Activated CD4-positive, alpha-beta T cell treated with anti-CD3 and anti-CD28 coated beads for 36 hours (primary cell): ENCODE results near the gene LUZP1. TPM values are rescaled to one million over a fixed set of nuclear protein-coding genes. Genes with fewer than 3 reads are reported as not detected.

ENCODE experiments used
- ATAC-seq: fragments of 200-7000 bp; cut with Tn5 transposase; one replicate; pipeline ENCODE4 v1.10.0; 2021; ENCODE audit warnings: mild to moderate bottlenecking, moderate library complexity
- CTCF ChIA-PET: fragments of 350-600 bp; sonication (Branson Sonifier 250); formaldehyde crosslinking; loops from one replicate; lab custom pipeline; 2021; ENCODE audit warnings: antibody characterized with exemption; lab: Charles Lee
- POLR2A ChIA-PET: fragments of 350-600 bp; sonication (Branson Sonifier 250); formaldehyde crosslinking; loops from one replicate; lab custom pipeline; 2021; ENCODE audit warnings: antibody characterized with exemption, inconsistent platforms; lab: Charles Lee
- DNase-seq: peaks from one replicate; pipeline ENCODE4 v3.0.0-alpha.2; 2020
- H3K27ac Mint-ChIP-seq: one replicate; pipeline ENCODE4 v1.8.0; 2021; ENCODE audit warnings: mixed read lengths
- H3K27me3 Mint-ChIP-seq: one replicate; pipeline ENCODE4 v1.8.0; 2021; ENCODE audit warnings: mixed read lengths
- H3K36me3 Mint-ChIP-seq: one replicate; pipeline ENCODE4 v1.8.0; 2021; ENCODE audit warnings: low read depth, mixed read lengths
- H3K4me1 Mint-ChIP-seq: one replicate; pipeline ENCODE4 v1.8.0; 2021; ENCODE audit warnings: mixed read lengths
- H3K4me3 Mint-ChIP-seq: one replicate; pipeline ENCODE4 v1.8.0; 2021; ENCODE audit warnings: mild to moderate bottlenecking, moderate library complexity, mixed read lengths
- H3K9me3 Mint-ChIP-seq: one replicate; pipeline ENCODE4 v1.8.0; 2021; ENCODE audit warnings: low read depth, mixed read lengths
- intact Hi-C, 2 experiments: fragments of 100-400 bp; cut with DNase I in 1 of 2; cut with micrococcal nuclease in 1 of 2; formaldehyde crosslinking; loops; one replicate each; pipeline versions ENCODE4 v1.14.2 to v1.15.1; 2022 to 2024; cut with DNase I, micrococcal nuclease
- total RNA-seq, 2 experiments: library from RNA; stranded (reverse); gene quantifications; one replicate each; pipeline ENCODE4 v1.2.3, GENCODE V29; 2021

Gene LUZP1
- total RNA-seq, 2 experiments from 2014 or later = 13.2 to 13.6 TPM

- H3K4me3 Mint-ChIP-seq = no peak overlapping the region
- no peaks in the 10 kb centered on the region for H3K9me3 Mint-ChIP-seq
- no peaks in the 10 kb centered on the region for H3K36me3 Mint-ChIP-seq
- no peak for ATAC-seq
- no peaks in the 10 kb centered on the region for H3K27me3 Mint-ChIP-seq
- no peak overlapping the region for H3K27ac Mint-ChIP-seq
- no peak for DNase-seq
- intact Hi-C loops = no loop called here
- peaks cover 4% of the 10 kb centered on the region for H3K4me1 Mint-ChIP-seq
- POLR2A ChIA-PET = no interaction called here
- CTCF ChIA-PET = interaction anchor here (1.0 to 12.0 kb wide), 2 partner anchors 69 to 91 kb away, joined by 3 to 547 read pairs; no protein-coding TSS in a partner anchor
These were observed 19.8 kb upstream of the LUZP1 start for GRCh38 chr1:23188434-23188884.

DNA sequence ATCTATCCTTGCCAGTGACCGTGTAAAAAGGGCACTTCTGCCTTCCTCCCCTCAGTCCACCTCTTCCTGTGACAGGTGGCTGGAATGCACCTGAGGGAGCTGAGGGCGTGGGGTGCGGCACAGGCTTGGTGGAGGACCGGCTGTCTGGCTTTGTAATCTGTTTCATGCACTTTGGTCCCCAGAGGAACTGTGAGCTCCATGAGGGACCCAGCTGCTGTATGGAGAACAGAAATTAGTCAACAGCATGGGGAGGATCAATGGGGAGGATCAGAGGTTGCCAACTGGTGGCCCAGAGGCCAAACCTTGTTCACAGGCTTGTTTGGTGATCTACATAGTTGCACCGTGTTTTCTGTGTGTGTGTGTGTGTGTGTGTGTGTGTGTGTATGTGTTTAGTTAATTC lies 19.0 kb upstream of the LUZP1 start:
- Mint-ChIP-seq H3K4me3 (no peak overlapping the region), H3K27ac (no peak overlapping the region), H3K27me3 (no peaks in the 10 kb centered on the region), H3K4me1 (peaks cover 4% of the 10 kb centered on the region), H3K9me3 (no peaks in the 10 kb centered on the region), H3K36me3 (no peaks in the 10 kb centered on the region)
- intact Hi-C loops = no loop called here
- no peak for DNase-seq
- no peak for ATAC-seq
- ChIA-PET CTCF (interaction anchor here (1.0 to 12.0 kb wide), 3 partner anchors 11 to 90 kb away, joined by 3 to 547 read pairs (median 3); no protein-coding TSS in a partner anchor), POLR2A (no interaction called here)

DNA sequence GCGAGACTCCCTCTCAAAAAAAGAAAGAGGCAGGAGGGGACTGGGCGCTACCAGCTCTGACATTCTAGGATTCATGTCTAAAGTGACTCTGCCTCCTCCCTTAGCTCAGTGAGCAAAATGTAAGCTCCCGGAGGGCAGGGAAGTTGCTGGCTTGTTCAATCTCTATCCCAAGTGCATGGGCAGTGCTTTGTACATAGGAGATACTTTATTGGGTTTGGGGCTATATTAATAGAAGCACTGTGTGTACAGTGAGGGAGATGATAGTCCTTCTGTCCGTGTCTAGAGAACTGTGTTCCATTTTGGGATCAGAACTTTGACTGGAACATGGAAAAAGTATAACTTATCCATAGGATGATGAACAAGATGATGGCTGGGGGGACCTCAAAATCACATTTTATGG lies 16.7 kb upstream of the LUZP1 start:
- H3K27me3 Mint-ChIP-seq = no peaks in the 10 kb centered on the region
- H3K27ac Mint-ChIP-seq = no peak overlapping the region
- ChIA-PET CTCF (interaction anchor here (0.6 to 12.0 kb wide), 41 partner anchors 7 to 669 kb away, joined by 3 to 547 read pairs (median 5); partner anchors contain the start of genes KDM1A and LUZP1), POLR2A (interaction anchor here (1.6 kb wide), 1 partner anchor 83 kb away, joined by 5 read pairs; no protein-coding TSS in a partner anchor)
- peaks cover 4% of the 10 kb centered on the region for H3K4me1 Mint-ChIP-seq
- DNase-seq (no peak), ATAC-seq (no peak)
- intact Hi-C loops = loop anchor here in 1 of 2 experiments (2.0 kb wide), 1 partner anchor 209 kb away; no protein-coding TSS in a partner anchor
- H3K9me3 Mint-ChIP-seq = no peaks in the 10 kb centered on the region
- H3K4me3 Mint-ChIP-seq = no peak overlapping the region
- H3K36me3 Mint-ChIP-seq = no peaks in the 10 kb centered on the region

DNA sequence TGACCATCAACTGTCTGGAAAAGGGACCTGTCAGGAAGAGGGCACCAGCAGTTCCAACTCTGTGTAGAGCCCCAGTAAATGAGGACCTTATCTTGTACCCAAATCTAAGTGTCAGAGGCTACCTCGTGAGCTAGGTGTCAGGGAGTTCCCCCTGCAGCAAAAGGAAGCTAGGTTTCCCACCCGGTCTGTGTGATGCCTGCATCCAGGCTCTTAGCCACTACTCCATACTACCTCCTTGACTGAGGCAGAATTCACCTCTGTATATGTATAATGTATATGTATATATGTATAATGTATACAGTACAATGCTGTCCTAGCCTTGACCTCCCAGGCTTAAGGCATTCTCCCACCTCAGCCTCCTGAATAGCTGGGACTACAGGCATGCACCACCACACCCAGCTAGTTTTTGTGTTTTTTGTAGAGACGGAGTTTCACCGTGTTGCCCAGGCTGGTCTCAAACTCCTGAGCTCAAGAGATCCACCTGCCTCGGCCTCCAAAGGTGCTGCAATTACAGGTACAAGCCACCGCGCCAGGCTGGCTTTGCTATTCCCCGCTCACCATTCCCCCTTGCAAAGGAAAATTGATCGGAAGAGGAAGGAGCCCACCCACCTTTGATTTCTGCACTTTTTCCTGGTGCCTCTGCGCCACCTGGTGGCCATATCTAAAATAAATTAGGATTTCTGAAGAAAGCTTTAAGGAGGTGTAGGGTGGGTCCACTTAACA lies 15.7 kb upstream of the LUZP1 start:
- Mint-ChIP-seq H3K4me3 (peak overlapping the region; percentile 49), H3K27ac (no peak overlapping the region), H3K9me3 (no peaks in the 10 kb centered on the region), H3K4me1 (peaks cover 4% of the 10 kb centered on the region), H3K36me3 (no peaks in the 10 kb centered on the region), H3K27me3 (no peaks in the 10 kb centered on the region)
- DNase-seq (peak; percentile 46), ATAC-seq (peak; percentile 44)
- intact Hi-C loops = loop anchor here (1.0 to 2.0 kb wide), 3 partner anchors 86 to 208 kb away; no protein-coding TSS in a partner anchor
- POLR2A ChIA-PET = interaction anchor here (0.5 to 1.6 kb wide), 5 partner anchors 36 to 501 kb away, joined by 3 to 5 read pairs (median 3); no protein-coding TSS in a partner anchor
- CTCF ChIA-PET = interaction anchor here (0.5 to 12.0 kb wide), 60 partner anchors 8 to 668 kb away, joined by 3 to 547 read pairs (median 5); partner anchors contain the start of genes KDM1A and LUZP1

DNA sequence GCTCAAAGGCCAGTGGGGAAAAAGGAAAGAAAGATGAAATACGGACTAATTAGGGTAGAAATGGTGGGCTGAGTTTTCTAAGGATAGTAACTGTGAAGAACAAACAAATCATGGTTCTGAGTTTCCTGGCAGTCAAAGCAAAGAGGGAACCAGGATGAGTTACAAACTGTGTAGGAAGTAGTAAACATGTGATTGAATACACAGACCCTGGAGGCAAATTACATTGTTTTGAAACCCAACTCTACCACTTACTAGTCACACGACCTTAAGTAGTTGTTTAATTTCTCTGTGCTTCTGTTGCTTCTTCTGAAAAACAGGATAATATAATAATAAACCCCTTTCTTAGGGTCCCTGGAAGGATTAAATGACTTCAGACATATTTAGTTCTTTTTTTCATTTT lies 11.2 kb upstream of the LUZP1 start:
- H3K27ac Mint-ChIP-seq = no peak overlapping the region
- intact Hi-C loops = no loop called here
- no peak overlapping the region for H3K4me3 Mint-ChIP-seq
- H3K27me3 Mint-ChIP-seq = peaks cover 19% of the 10 kb centered on the region
- H3K4me1 Mint-ChIP-seq = peaks cover 9% of the 10 kb centered on the region
- H3K36me3 Mint-ChIP-seq = no peaks in the 10 kb centered on the region
- no peak for DNase-seq
- ChIA-PET POLR2A (no interaction called here), CTCF (interaction anchor here (0.5 to 12.0 kb wide), 4 partner anchors 12 to 714 kb away, joined by 3 to 547 read pairs (median 30); no protein-coding TSS in a partner anchor)
- no peaks in the 10 kb centered on the region for H3K9me3 Mint-ChIP-seq
- no peak for ATAC-seq

DNA sequence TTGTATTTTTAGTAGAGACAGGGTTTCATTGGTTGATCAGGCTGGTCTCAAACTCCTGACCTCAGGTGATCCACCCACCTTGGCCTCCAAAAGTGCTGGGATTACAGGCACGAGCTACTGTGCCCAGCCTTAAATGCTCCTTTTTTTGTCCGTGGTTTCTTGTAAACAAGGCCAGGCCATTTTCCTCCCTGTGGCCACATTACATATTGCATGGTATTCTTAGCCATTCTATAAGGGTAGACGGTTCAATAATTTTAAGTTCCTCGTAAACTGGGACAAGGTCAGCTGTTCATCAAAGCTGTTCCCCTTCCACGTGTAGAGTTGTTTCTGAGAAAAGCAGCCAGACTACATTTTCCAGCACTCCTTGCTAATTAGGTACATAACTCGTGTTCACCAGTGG lies 10.3 kb upstream of the LUZP1 start:
- CTCF ChIA-PET = interaction anchor here (0.6 to 7.2 kb wide), 5 partner anchors 13 to 1163 kb away, joined by 3 to 55 read pairs (median 3); no protein-coding TSS in a partner anchor
- no peak for ATAC-seq

DNA sequence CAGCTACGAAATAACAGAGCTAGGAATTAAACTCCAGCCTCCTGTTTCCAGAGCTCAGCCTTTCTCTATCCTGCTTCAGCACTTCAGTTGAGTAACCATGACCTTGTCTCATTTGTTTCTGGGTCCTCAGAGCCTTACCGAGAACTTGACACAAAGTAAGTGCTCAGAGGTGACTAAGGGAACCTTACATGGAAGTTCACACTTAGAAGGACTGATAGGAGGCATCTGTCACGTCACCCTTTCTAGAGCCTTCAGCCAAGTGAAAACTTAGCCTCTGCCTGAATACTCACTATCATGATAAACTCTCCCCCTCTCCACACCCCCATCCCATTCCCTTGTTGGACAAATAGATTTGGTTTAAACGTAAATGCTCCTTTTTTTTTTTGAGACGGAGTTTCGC lies 9.8 kb upstream of the LUZP1 start:
- H3K27ac Mint-ChIP-seq = no peak overlapping the region
- intact Hi-C loops = no loop called here
- H3K27me3 Mint-ChIP-seq = peaks cover 19% of the 10 kb centered on the region
- ChIA-PET POLR2A (interaction anchor here (0.6 to 1.0 kb wide), 2 partner anchors 46 to 80 kb away, joined by 3 to 5 read pairs; no protein-coding TSS in a partner anchor), CTCF (interaction anchor here (0.7 to 7.2 kb wide), 4 partner anchors 16 to 132 kb away, joined by 3 to 55 read pairs (median 5); no protein-coding TSS in a partner anchor)
- ATAC-seq (no peak), DNase-seq (no peak)
- peaks cover 12% of the 10 kb centered on the region for H3K4me1 Mint-ChIP-seq
- H3K4me3 Mint-ChIP-seq = no peak overlapping the region
- peaks cover 2% of the 10 kb centered on the region for H3K9me3 Mint-ChIP-seq
- no peaks in the 10 kb centered on the region for H3K36me3 Mint-ChIP-seq

More for the DNA sequence above, 10.3 kb upstream of the LUZP1 start:
- Mint-ChIP-seq H3K36me3 (no peaks in the 10 kb centered on the region), H3K4me3 (no peak overlapping the region), H3K9me3 (peaks cover 2% of the 10 kb centered on the region), H3K27me3 (peaks cover 19% of the 10 kb centered on the region), H3K27ac (no peak overlapping the region), H3K4me1 (peaks cover 12% of the 10 kb centered on the region)
- intact Hi-C loops = no loop called here
- POLR2A ChIA-PET = interaction anchor here (0.6 kb wide), 2 partner anchors 47 to 222 kb away, joined by 3 to 5 read pairs; no protein-coding TSS in a partner anchor
- no peak for DNase-seq

DNA sequence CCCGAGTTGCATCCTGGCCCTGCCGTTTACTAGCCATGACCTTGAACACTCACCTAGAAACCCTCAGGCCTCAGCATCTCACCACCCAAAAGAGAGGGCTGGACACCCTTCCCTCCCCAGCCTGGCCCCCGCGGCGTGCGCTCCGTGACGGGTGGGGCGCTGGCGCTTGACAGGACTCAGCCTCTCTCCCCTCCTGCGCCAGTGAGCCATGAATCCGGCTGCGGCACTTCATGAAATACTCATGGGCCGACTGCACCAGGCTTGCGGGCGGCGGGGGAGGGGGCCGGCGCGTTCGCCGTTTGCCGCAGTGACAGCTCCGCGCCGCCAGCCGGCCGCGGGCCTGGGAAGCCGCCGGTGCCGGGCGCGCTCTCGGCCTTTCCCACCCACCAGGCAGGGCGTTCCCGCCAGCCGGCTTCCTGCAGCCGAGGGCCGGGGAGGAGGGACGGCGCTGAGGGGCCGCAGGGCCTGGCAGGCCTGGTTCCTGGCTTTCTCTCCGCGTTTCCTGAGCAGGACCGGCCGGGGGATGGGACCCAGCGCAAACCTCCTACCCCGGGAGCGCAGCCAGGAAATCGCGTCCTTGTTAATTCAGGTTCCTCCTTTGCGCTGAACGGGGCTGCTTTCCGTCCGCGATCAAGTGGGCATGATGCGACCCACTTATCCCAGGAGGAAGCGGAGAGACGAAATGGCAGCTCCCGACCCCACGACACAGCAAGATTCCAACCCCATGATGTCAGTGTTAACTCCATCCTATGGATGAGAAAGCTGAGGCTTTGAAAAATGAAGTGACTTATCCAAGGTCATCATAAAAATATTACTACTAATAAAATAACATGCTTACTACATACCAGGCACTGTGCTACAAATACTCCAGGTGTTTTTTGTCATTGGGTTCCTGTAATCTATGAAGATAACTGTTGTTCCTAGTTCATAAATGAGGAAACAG lies 9.1 kb upstream of the LUZP1 start:
- intact Hi-C loops = no loop called here
- Mint-ChIP-seq H3K9me3 (peaks cover 2% of the 10 kb centered on the region), H3K27me3 (peaks cover 19% of the 10 kb centered on the region), H3K36me3 (no peaks in the 10 kb centered on the region), H3K4me3 (peak overlapping the region; percentile 54), H3K27ac (no peak overlapping the region), H3K4me1 (peaks cover 12% of the 10 kb centered on the region)
- peak; percentile 74 for DNase-seq
- ATAC-seq = peak; percentile 80
- CTCF ChIA-PET = interaction anchor here (0.7 to 7.2 kb wide), 7 partner anchors 8 to 132 kb away, joined by 3 to 55 read pairs (median 3); no protein-coding TSS in a partner anchor
- POLR2A ChIA-PET = interaction anchor here (1.0 kb wide), 1 partner anchor 79 kb away, joined by 3 read pairs; no protein-coding TSS in a partner anchor

- ChIA-PET CTCF (interaction anchor here (0.7 to 7.2 kb wide), 5 partner anchors 7 to 77 kb away, joined by 3 to 55 read pairs (median 7); no protein-coding TSS in a partner anchor), POLR2A (no interaction called here)
- Mint-ChIP-seq H3K4me3 (peak overlapping the region; percentile 54), H3K9me3 (peaks cover 2% of the 10 kb centered on the region), H3K36me3 (no peaks in the 10 kb centered on the region), H3K27ac (no peak overlapping the region), H3K27me3 (peaks cover 19% of the 10 kb centered on the region), H3K4me1 (peaks cover 12% of the 10 kb centered on the region)
- ATAC-seq (no peak), DNase-seq (no peak)
- intact Hi-C loops = no loop called here
These were observed 8.4 kb upstream of the LUZP1 start for GRCh38 chr1:23177031-23177430.

DNA sequence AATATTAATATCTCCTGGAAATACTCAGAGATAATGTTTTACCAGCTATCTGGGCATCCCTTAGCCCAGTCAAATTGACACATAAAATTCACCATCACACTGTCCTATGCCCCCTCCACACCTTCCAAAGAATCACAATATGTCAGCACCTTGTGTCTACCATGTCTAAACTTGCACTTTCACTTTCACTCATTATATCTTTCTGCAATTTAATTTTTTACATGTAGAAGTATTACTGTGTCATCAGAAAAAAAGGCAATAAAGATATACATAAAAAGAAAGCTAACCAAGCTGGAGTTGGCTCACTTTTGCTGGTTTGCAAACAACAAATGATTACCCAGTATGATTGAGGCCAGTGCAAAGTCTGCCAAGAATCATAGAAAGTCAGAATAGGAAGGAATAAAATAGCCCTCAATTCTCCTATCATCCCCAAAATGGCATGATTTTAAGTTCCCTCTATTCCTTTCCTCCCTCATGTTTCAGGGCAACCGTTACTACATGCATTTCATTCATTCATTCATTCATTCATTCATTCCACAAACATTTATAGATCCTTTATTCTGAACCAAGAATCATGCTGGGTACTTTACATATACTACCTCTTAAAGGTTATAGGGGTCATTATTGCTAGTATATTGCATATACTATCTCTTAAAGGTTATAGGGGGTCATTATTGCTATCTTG lies 5.9 kb upstream of the LUZP1 start:
- H3K9me3 Mint-ChIP-seq = peaks cover 2% of the 10 kb centered on the region
- ChIA-PET CTCF (interaction anchor here (4.7 to 7.2 kb wide), 2 partner anchors 10 to 75 kb away, joined by 28 to 55 read pairs; no protein-coding TSS in a partner anchor), POLR2A (interaction anchor here (0.6 kb wide), 2 partner anchors 304 to 462 kb away, joined by 3 read pairs; no protein-coding TSS in a partner anchor)
- no peak overlapping the region for H3K4me3 Mint-ChIP-seq
- ATAC-seq = peak; percentile 47
- no peaks in the 10 kb centered on the region for H3K36me3 Mint-ChIP-seq
- H3K4me1 Mint-ChIP-seq = peaks cover 16% of the 10 kb centered on the region
- intact Hi-C loops = no loop called here
- H3K27me3 Mint-ChIP-seq = peaks cover 19% of the 10 kb centered on the region
- no peak overlapping the region for H3K27ac Mint-ChIP-seq
- DNase-seq = no peak
